Fibroblast of the aortic adventitia (primary cell): ENCODE data around the gene PHC2. TPM values are rescaled to one million over a fixed set of nuclear protein-coding genes. Genes with fewer than 3 reads are reported as not detected.

Experiments
- DNase-seq: peaks from one replicate; pipeline ENCODE4 v3.0.0-alpha.2; 2010; ENCODE audit warnings: low read depth
- H3K4me3 ChIP-seq: 2 replicates; pipeline ENCODE4 v1.5.1; 2011; ENCODE audit warnings: low read depth, mild to moderate bottlenecking, control low read depth, low read length, moderate library complexity
- total RNA-seq: library from RNA; depleted of rRNA; stranded (reverse); fragments of >200 nt; gene quantifications from 2 replicates; pipeline ENCODE4 v1.2.3, GENCODE V29; 2012; ENCODE audit warnings: low replicate concordance
- TF ChIP-seq, protein P1 (sequence below): IDR thresholded peaks from 2 replicates; pipeline ENCODE4 v1.5.1; 2011; ENCODE audit warnings: mild to moderate bottlenecking, low read length, control low read depth, inconsistent platforms; ENCODE audit not compliant: insufficient read depth

PHC2 gene
- total RNA-seq, 1 donor, result 50.5 TPM

DNA sequence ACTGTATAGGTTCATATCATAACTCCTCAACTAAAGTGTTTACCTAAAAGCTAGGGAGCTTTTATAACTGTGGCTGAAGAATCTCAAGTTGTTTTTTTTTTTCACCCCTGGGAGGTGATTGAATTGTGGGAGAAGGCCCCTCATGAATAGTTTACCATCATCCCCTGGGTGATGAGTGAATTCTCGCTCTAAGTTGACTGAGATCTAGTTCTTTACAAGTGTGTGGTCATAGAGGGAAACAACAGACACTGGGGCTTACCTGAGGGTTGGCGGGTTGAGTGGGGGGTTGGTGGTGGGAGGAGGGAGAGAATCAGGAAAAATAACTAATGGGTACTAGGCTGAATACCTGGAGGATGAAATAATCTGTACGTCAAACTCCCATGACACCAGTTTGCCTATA is 33.7 kb upstream of the PHC2 start:
- H3K4me3 ChIP-seq, result no peak overlapping the region
- DNase-seq, result no peak
- TF ChIP-seq, protein P1, sequence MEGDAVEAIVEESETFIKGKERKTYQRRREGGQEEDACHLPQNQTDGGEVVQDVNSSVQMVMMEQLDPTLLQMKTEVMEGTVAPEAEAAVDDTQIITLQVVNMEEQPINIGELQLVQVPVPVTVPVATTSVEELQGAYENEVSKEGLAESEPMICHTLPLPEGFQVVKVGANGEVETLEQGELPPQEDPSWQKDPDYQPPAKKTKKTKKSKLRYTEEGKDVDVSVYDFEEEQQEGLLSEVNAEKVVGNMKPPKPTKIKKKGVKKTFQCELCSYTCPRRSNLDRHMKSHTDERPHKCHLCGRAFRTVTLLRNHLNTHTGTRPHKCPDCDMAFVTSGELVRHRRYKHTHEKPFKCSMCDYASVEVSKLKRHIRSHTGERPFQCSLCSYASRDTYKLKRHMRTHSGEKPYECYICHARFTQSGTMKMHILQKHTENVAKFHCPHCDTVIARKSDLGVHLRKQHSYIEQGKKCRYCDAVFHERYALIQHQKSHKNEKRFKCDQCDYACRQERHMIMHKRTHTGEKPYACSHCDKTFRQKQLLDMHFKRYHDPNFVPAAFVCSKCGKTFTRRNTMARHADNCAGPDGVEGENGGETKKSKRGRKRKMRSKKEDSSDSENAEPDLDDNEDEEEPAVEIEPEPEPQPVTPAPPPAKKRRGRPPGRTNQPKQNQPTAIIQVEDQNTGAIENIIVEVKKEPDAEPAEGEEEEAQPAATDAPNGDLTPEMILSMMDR, result no peak

DNA sequence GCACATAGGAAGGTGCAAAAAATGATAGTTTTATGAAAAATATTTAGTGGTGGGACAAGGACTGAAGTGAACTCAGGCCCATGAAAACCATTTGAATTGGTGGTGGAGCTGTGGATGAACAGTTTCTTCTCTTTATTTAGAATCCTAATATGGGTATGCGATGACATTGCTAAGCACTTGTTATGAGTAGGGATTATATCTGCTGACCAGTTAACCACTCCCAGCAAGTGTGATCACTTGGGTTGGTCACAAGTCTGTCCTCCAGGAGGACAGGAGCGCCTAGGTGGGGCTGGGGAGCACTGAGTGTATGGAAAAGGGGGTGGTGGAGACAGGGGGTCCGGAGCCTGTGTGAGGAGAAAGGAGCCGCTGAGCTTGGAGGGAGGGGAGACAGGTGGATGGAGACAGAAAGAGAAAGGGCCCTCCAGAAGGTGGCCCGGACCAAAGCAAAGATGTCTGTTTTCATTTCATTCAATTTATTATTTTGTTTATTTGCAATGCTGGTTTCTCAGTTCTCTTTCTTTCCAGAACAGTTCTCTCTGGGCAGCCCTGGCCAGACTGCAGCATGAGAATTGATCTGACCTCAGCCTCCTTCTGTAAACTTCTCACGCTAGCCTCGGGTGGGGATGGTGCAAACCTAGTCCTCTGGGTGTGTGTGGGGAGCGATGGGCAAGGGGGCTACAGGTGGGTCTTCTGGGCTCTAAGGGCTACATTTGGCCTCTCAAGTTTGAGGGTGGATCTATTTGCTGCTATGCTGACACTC is 31.7 kb upstream of the PHC2 start:
- no peak overlapping the region for H3K4me3 ChIP-seq
- no peak for DNase-seq
- TF ChIP-seq, protein P1, result no peak

DNA sequence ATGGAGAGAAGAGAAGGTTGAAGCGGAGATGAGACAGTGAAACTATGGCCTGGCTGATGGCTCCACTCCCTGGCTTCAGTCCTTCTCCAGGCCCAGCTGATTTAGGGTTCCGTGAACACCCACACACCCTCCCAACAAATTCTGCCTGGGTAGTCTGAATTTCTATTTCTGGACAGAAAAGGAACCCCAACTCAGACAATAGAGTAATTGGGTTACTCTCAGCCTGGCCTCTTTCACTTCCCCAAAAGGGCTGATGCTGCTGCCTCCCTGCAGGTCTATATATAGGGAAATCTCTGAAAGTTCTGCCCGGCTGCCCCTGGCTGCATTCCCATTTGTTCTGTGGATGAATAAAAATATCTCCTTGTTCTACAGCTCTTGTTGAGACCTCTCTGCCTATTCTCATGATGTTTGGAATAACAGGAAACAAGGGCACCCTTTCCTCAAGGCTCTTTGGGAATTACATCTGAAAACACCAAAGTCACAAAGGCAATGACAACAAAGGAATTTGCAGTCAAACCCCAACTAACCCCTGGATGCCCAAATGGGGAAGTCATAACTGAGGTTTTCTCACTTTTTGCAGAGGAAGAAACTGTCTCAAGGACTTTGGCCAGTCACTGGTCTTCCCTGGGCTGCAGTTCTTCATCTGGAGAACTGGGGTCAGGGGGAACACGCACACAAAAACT is 30.2 kb upstream of the PHC2 start:
- DNase-seq, result no peak
- no peak overlapping the region for H3K4me3 ChIP-seq
- TF ChIP-seq, protein P1, result no peak

DNA sequence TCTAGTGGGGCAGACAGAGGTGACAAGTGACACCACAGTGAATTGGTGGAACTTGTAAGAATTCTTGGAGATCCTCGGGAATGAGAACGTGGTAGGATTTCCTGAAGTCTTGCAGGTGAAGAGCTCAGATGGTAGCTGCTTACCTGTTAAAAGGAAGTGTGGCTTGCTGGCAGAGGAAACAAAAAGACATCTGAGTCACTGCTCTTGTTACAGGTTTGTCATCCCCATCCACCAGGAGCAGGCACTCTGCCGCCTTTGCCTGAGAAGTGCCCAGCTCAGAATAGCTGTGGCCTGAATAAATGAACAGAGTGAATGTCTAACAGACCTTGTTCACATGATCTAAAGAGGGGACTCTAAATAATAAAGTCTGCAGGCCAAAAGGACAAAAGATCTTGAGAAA is 29.2 kb upstream of the PHC2 start:
- no peak for DNase-seq
- TF ChIP-seq, protein P1, result no peak
- H3K4me3 ChIP-seq, result no peak overlapping the region

DNA sequence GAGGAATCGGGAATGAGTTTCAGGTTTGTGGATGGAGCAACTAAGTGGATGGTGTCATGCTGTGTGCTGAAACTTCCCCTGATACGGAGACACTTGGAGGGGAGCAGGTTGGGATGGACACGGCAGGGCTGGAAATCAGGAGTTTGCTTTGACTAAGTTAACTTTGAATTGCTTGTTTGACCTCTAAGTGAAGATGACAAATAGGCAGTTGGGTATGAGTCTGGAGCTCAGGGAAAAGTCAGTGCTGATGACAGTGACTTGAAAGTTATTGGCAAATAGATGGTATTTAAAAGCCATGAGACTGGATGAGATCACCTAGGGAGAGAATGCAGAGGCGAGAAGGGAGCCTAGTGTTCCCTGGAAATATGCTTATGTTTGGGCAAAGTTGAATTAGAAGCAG is 28.8 kb upstream of the PHC2 start:
- peak; percentile 35 for DNase-seq

DNA sequence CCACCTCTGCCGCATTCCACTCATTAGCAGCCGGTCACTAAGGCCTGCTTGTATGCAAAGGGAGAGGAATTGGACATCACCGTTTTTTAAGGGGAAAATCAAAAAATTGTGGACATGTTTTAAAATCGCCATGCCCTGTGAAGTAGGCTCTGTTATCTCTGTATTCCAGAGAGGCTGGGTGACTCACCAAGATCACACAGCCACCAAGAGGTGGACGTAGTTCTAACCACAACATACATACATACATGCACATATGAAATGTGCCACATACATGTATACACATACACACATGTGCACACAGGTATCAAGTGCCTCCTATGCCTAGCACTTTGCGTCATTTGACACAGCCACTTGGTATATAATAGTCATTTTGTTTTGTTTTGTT is 25.6 kb upstream of the PHC2 start:
- no peak overlapping the region for H3K4me3 ChIP-seq
- no peak for DNase-seq
- TF ChIP-seq, protein P1, result no peak

More for the DNA sequence above, 28.8 kb upstream of the PHC2 start:
- H3K4me3 ChIP-seq, result no peak overlapping the region
- TF ChIP-seq, protein P1, result no peak
